GM21825 (cell line): ENCODE data around the gene APBA1.

Source experiments
- ATAC-seq: cut with Tn5 transposase; IDR thresholded peaks from one replicate; pipeline ENCODE4 v1.9.1; 2021; ENCODE audit warnings: mild to moderate bottlenecking, moderate library complexity; ENCODE audit not compliant: unreplicated experiment

The APBA1 gene

DNA sequence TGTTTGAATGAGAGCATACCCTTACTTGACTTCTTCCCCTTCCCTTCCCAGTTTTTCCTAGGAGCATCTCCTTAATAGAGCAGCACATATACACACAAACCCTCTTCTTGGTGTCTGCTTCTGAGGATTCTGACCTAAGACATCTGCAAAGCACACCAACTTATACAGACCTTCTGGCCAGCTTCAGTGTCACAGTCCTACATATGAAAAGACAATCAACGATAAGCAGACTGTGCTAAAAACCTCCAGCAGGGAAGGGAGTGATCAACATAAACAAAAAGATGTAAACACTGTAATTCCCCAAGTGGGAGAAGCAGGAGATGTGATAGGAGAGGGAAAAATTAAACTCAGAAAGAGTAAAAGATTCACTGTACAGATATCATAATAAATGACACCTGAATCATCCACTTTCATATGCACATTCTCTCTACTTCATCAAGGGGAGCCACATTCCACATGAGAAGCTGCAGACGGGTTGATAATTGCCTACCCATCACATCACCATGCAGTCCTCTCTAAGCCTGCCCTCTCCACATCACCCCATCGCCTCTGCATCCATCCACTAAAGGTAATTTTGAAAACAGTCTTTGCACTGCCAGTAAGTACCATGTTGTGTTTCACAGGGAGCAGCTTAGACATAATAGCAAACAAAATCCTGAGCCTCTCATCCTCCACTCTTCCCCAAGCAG lies 13.0 kb downstream of the APBA1 start:
- ATAC-seq = no peak

DNA sequence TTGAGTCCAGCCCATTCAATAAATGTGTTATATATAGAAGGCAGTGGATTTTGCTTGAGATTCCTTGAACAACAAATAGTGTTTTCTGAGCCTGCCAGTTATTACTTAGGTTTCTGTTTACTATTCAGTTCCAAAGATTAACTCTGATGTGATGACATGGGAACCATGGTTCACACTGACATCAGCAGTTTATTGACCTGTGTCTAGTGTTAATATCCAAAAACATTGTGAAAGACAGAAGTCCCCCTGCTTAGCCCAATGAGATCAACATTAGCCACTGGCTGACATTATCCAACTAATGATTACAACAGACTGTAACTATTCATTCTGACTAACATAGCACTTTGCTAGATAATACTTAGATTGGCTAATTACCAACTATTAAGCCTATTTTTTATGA lies 14.9 kb downstream of the APBA1 start:
- no peak for ATAC-seq

- no peak for ATAC-seq
Measured at GRCh38 chr9:69655065-69655464, 17.1 kb downstream of the APBA1 start.

DNA sequence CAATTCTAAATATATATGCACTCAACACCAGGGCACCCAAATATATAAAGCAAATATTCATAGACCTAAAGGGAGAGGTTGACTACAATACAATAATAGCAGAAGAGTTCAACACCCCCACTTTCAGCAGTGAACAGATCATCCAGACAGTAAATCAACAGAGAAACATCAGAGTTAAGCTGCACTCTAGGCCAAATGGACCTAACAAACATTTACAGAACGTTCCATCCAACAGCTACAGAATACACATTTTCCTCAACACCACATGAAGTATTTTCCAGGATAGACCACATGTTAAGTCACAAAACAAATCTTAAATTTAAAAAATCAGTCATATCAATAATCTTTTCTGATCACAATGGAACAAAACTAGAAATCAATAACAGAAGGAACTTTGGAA lies 18.9 kb downstream of the APBA1 start:
- ATAC-seq = no peak

DNA sequence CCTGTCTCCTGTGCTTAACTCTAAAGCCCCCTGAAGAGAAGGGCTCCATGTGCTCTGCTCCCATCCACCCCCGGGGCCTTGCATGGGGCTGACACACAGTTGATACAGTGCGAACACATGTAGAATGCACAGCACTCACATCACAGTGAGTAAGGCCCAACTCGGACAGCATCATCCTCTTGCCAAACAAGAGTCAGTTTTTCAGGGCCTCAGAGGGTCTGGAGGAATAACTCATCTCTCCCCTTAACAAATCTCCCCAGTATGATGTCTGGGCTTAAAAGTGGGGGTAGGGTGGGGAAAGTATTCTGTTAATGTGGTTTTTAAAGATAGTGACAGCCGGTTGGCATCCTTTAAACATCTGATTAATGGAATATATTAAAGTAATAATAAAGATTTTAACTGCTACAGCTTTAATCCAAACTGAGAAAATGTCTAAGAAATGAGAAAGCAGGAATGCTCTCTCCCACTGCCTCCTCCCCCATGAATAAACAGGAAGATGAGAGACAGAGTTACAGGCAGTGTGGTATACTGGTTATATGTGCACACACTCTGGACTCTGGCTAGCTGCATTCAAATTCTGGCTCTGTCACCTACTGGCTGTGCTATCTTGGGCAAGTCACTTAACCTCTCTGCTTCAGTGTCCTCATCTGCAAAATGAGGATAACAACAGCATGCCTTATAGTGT lies 22.5 kb downstream of the APBA1 start:
- no peak for ATAC-seq

- no peak for ATAC-seq
Measured at GRCh38 chr9:69647804-69648203, 24.4 kb downstream of the APBA1 start.

GRCh38 chr9:69646810-69647209 lies 25.4 kb downstream of the APBA1 start:
- no peak for ATAC-seq

DNA sequence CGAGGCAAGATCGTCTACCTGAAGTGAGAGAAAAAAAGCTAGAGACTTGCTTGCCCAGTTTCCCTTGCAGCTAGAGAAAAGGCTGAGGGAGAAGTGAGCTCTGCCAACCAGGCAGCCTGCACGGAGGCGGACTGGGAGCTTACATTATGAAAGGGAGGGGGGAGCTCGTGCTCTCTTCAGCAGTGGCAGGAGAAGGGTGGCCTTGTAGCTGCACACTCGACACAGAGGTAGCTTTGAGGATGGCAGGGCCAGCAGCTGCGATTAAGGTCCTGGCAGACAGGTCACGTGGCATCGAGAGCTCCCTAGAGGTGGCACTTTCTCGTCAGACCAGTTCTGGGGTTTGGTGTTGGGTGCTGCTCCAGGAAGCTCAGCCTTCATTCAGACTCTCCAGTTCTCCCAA lies 26.7 kb downstream of the APBA1 start:
- ATAC-seq = no peak

DNA sequence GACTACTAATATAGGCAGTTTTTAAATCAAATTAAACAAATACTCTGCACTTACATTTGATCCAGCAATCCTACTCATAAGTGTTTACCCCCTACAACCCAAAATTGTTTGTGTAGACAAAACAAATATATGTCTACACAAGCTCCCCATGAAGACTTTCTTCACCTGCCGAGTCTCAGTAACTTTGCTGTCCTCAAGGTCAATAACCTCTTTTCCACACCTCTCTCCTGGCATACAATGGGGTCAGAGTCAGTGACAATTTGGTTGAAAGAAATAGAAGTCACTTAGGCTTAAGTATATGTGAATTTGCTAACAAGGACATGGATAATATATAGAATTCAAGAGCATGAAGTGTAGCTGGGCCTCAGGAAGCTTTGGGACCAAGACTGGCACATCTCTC lies 29.1 kb downstream of the APBA1 start:
- ATAC-seq = no peak

- no peak for ATAC-seq
Measured at GRCh38 chr9:69637817-69638200, 34.4 kb downstream of the APBA1 start.

GRCh38 chr9:69637193-69637816 lies 34.9 kb downstream of the APBA1 start:
- no peak for ATAC-seq

DNA sequence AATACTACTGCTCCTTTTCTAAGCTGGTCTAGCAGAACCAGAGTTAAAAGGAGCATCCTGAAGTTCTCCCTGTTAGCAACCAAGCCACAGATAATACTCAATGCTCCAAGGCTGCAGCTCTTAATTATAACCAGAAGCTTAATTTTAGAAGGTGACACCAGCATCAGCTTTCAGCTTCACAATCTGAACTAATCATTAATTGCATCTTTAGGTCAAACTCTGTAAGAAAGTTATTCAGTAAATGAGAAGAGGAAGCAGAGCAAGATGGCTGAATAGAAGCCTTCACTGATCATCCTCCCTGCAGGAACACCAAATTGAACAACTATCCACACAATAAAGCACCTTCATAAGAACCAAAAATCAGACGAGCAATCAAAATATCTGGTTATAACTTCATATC lies 38.5 kb downstream of the APBA1 start:
- ATAC-seq = no peak

DNA sequence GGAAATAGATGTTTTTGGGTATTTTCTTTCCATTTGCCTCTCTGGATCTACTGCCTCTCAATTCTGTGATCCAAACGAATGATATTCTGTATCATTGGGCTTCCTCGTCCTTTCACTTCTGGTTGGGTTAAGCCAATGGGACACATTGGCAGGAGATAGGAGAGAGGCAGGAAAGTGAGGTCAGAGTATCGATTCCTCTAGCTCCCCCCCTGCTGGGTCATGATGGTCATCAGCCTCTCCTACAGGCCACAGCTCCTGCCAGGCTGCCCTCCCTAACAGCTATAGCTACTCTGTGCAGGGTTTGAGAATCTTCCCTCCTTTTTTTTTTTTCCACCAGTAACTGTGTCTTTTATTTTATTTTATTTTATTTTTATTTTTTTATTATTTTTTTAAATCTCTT lies 39.4 kb downstream of the APBA1 start:
- no peak for ATAC-seq

DNA sequence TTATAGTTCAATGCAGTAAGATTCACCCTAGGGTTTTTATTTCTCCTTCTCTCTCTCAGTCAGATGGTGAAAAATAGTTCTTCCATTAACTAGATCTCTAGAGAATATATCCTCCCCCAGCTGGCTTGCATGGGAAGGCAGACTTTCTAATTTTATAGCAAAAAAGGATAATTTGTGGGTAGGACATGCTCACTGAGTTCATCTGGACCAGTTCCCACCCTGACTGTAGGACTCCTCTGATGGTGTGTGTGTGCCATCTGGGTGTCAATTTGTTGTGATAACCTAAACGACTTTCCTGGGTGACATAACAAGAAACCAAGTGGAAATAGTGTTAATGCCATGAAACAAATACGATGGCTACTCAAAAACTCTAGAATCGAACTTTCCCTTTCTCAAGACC lies 44.9 kb downstream of the APBA1 start:
- no peak for ATAC-seq

GRCh38 chr9:69623276-69623675 lies 48.9 kb downstream of the APBA1 start:
- ATAC-seq = no peak

DNA sequence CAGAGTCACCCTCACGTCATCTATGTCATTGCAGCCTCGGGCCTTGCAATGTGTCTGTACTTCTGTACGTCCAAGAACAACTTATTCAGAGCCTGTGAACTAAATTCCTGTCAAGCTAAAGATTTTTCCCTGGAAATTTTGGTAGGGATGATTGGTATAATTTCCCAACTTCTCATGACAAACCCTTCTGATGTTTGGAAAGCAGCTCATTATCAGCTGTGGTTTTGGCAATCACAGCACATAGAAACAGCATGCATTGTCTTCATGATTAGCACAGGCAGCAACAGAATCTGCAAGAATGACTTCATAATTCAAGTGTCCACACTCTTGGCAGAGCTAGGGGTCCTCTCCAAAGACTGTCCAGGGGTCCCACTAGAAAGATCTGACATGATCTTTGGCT lies 49.5 kb downstream of the APBA1 start:
- no peak for ATAC-seq

DNA sequence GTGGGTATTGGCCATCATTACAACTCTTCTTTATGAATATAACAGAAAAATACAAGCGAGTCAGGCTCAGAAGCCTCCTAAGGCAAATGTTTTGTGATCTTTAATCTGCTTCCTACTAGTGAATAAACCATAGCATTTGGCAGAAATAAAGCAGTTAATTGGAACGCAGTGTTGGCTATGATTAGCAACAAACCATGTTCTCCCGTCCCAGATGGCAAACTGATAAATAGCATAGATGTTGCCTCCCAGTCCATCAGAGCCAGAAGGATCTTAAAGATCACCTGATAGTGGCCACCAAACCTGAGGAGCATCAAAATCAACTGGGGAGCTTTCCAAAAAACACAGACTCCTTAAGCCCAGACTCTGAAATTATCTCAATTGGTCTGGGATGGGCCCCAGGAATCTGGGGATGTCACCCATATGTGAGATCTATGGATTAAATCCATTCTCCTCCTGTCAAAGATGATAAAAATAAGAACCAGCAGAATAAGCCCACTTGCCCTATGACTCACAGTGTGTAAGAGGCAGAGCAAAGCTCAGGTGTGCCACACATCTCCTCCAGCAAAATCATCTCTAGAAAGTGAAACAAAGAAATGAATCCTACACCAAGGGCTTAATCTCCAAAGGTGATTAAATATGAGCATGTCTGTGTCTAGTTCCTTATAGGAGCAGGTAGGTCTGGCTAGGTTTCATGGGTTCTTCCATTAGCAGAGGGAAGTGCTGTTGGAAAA lies 50.3 kb downstream of the APBA1 start:
- no peak for ATAC-seq

GRCh38 chr9:69620731-69621130 lies 51.4 kb downstream of the APBA1 start:
- ATAC-seq = no peak

- no peak for ATAC-seq
Measured at GRCh38 chr9:69619233-69619632, 52.9 kb downstream of the APBA1 start.

- no peak for ATAC-seq
Measured at GRCh38 chr9:69617006-69617405, 55.2 kb downstream of the APBA1 start.

- ATAC-seq = no peak
Measured at GRCh38 chr9:69615880-69616279, 56.3 kb downstream of the APBA1 start.

DNA sequence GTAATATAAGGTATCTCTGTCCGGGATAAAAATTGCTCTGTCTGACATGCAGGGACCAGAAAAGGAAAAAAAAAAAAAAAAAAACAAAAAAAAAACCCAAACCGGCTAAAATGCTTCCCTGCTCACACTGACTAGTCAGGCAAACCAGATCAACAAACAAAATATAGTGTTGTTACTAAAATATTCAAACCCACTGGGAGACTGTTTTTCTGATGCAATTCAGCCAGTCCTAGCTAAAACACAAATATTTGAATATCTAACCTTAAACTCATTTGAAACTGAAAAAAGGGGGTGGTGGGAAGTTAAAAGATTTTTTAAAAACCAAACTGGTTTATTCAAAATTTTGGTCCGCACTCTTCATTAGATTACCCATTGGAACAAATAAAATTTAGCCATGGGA lies 61.0 kb downstream of the APBA1 start:
- no peak for ATAC-seq
